ENCODE data around the gene VPS11. TPM values are rescaled to one million over a fixed set of nuclear protein-coding genes. Genes with fewer than 3 reads are reported as not detected.

The VPS11 gene
- polyA plus RNA-seq, 1 donor from 2014 or later: 24.8 TPM

- no peaks in the 10 kb centered on the region for H3F3A ChIP-seq (ENCODE audit: insufficient read depth, low read length, poor library complexity, severe bottlenecking)
- no peak for TF ChIP-seq REST (IDR thresholded peaks at IDR 0.05; ENCODE audit: borderline replicate concordance)
- no peak for TF ChIP-seq TAF1 (IDR thresholded peaks at IDR 0.05; ENCODE audit: low read depth)
- TF ChIP-seq POLR2AphosphoS5 (IDR thresholded peaks at IDR 0.05): no peak
- no peak for TF ChIP-seq SMC3 (conservative IDR thresholded peaks at IDR 0.05; ENCODE audit: poor library complexity)
- TF ChIP-seq CTCF (IDR thresholded peaks at IDR 0.05; ENCODE audit: poor library complexity, severe bottlenecking): no peak
- TF ChIP-seq RAD21 (conservative IDR thresholded peaks at IDR 0.05): no peak
- no peak for TF ChIP-seq MXI1 (conservative IDR thresholded peaks at IDR 0.05; ENCODE audit: poor library complexity, severe bottlenecking)
- no peak for TF ChIP-seq EZH2 (IDR thresholded peaks at IDR 0.05; ENCODE audit: borderline replicate concordance, insufficient read depth, low read length, poor library complexity, severe bottlenecking)
- no peak for TF ChIP-seq EP300 (conservative IDR thresholded peaks at IDR 0.05; ENCODE audit: poor library complexity, severe bottlenecking)
- H4K20me1 ChIP-seq (ENCODE audit: insufficient read depth): no peaks in the 10 kb centered on the region
- H3K27me3 ChIP-seq (ENCODE audit: insufficient read depth, low read depth, low read length): no peaks in the 10 kb centered on the region
- no peak overlapping the region for H3K27ac ChIP-seq (ENCODE audit: low read length)
- no peaks in the 10 kb centered on the region for H3K9me2 ChIP-seq (ENCODE audit: insufficient read depth, low read length)
- H2AFZ ChIP-seq (ENCODE audit: low read depth, low read length): no peak overlapping the region
- peaks cover 6% of the 10 kb centered on the region for H3K36me3 ChIP-seq (ENCODE audit: insufficient read depth, low read length)
- H3K9ac ChIP-seq (ENCODE audit: low read length): no peak overlapping the region
- H3K4me2 ChIP-seq (ENCODE audit: low read length): no peak overlapping the region
- peaks cover 12% of the 10 kb centered on the region for H3K79me2 ChIP-seq (replicated peaks; ENCODE audit: insufficient read depth, low read length)
- no peaks in the 10 kb centered on the region for H3K9me3 ChIP-seq (ENCODE audit: low read length)
- no peak overlapping the region for H3K4me3 ChIP-seq (ENCODE audit: low read length)
Measured at GRCh38 chr11:119054418-119054817, 13.2 kb upstream of the VPS11 start.

GRCh38 chr11:119055901-119056300, 11.7 kb upstream of the VPS11 start:
- Histone ChIP-seq H2AFZ (ENCODE audit: low read depth, low read length) (no peak overlapping the region), H3K4me3 (ENCODE audit: low read length) (peak overlapping the region; percentile 80), H3F3A (ENCODE audit: insufficient read depth, low read length, poor library complexity, severe bottlenecking) (no peaks in the 10 kb centered on the region), H3K9me2 (ENCODE audit: insufficient read depth, low read length) (no peaks in the 10 kb centered on the region), H3K36me3 (ENCODE audit: insufficient read depth, low read length) (peaks cover 6% of the 10 kb centered on the region), H4K20me1 (ENCODE audit: insufficient read depth) (no peaks in the 10 kb centered on the region), H3K79me2 (replicated peaks; ENCODE audit: insufficient read depth, low read length) (peaks cover 12% of the 10 kb centered on the region), H3K27me3 (ENCODE audit: insufficient read depth, low read depth, low read length) (no peaks in the 10 kb centered on the region), H3K9ac (ENCODE audit: low read length) (peak overlapping the region; percentile 77), H3K27ac (ENCODE audit: low read length) (peak overlapping the region; percentile 58), H3K9me3 (ENCODE audit: low read length) (no peaks in the 10 kb centered on the region), H3K4me2 (ENCODE audit: low read length) (peak overlapping the region; percentile 98)
- peak; percentile 28 for TF ChIP-seq RAD21 (conservative IDR thresholded peaks at IDR 0.05)
- peak; percentile 45 for TF ChIP-seq CTCF (IDR thresholded peaks at IDR 0.05; ENCODE audit: poor library complexity, severe bottlenecking)
- no peak for TF ChIP-seq TAF1 (IDR thresholded peaks at IDR 0.05; ENCODE audit: low read depth)

Measured in neural cell (in vitro differentiated cells).